GM19455 (cell line): ENCODE measurements around the gene ARHGAP8.
"Not testable (repeated sequence)": the region's sequence is repeated elsewhere in the genome, so short reads cannot be mapped to it uniquely, and the experiment has no call there.

Experiments used
- ATAC-seq: cut with Tn5 transposase; IDR thresholded peaks from one replicate; pipeline ENCODE4 v1.9.1; 2021; ENCODE audit not compliant: unreplicated experiment

The ARHGAP8 gene

GRCh38 chr22:44765571-44766285, 13.4 kb downstream of the ARHGAP8 start:
- no peak for ATAC-seq

- no peak for ATAC-seq
These were observed 20.7 kb downstream of the ARHGAP8 start for GRCh38 chr22:44773082-44773481.

GRCh38 chr22:44775862-44776261, 23.5 kb downstream of the ARHGAP8 start:
- ATAC-seq: no peak

GRCh38 chr22:44776605-44777363, 24.4 kb downstream of the ARHGAP8 start:
- ATAC-seq: no peak

- ATAC-seq: no peak
These were observed 25.0 kb downstream of the ARHGAP8 start for GRCh38 chr22:44777364-44777755.

GRCh38 chr22:44780876-44781449, 28.6 kb downstream of the ARHGAP8 start:
- no peak for ATAC-seq

- no peak for ATAC-seq
These were observed 30.1 kb downstream of the ARHGAP8 start for GRCh38 chr22:44782363-44782963.

- no peak for ATAC-seq
These were observed 30.7 kb downstream of the ARHGAP8 start for GRCh38 chr22:44783091-44783490.

- ATAC-seq: no peak
These were observed 31.2 kb downstream of the ARHGAP8 start for GRCh38 chr22:44783581-44783980.

GRCh38 chr22:44786136-44786535, 33.8 kb downstream of the ARHGAP8 start:
- ATAC-seq: no peak

- ATAC-seq: no peak
These were observed 34.2 kb downstream of the ARHGAP8 start for GRCh38 chr22:44786610-44787009.

- ATAC-seq: no peak
These were observed 35.5 kb downstream of the ARHGAP8 start for GRCh38 chr22:44787832-44788231.

- no peak for ATAC-seq
These were observed 40.7 kb downstream of the ARHGAP8 start for GRCh38 chr22:44793106-44793505.

- no peak for ATAC-seq
These were observed 41.3 kb downstream of the ARHGAP8 start for GRCh38 chr22:44793506-44794172.

- no peak for ATAC-seq
These were observed 43.6 kb downstream of the ARHGAP8 start for GRCh38 chr22:44795701-44796630.

GRCh38 chr22:44797181-44797725, 44.9 kb downstream of the ARHGAP8 start:
- ATAC-seq: no peak

GRCh38 chr22:44799077-44799945, 46.9 kb downstream of the ARHGAP8 start:
- no peak for ATAC-seq

GRCh38 chr22:44799946-44800634, 47.7 kb downstream of the ARHGAP8 start:
- ATAC-seq: not testable (repeated sequence)
